Measurements from ENCODE around the gene SYDE1.

- TF ChIP-seq CTCF (IDR thresholded peaks at IDR 0.05), result no peak
- TF ChIP-seq POLR2A (IDR thresholded peaks at IDR 0.05), result no peak
These were observed 8.7 kb upstream of the SYDE1 start for GRCh38 chr19:15098460-15098859.

Data from gastroesophageal sphincter (tissue), 3 donors.